HepG2 (cell line): Measurements from ENCODE around the gene PIR. TPM values are rescaled to one million over a fixed set of nuclear protein-coding genes. Genes with fewer than 3 reads are reported as not detected.

Source experiments
- ATAC-seq: fragments of 200-7000 bp; cut with Tn5 transposase; 3 replicates; pipeline ENCODE4 v1.9.1; 2020; ENCODE audit warnings: mild to moderate bottlenecking, moderate library complexity
- BruUV-seq: library from RNA; stranded (reverse); fragments of 400-500 nt; replicated peaks from 2 replicates; lab custom pipeline; 2021; lab: Mats Ljungman, UMichigan
- CTCF ChIA-PET: fragments of 300-600 bp; formaldehyde crosslinking; extraction: SDS; loops from one replicate; lab custom pipeline; 2021; ENCODE audit warnings: low total read pairs, inconsistent platforms, low intra/inter-chr PET ratio; lab: Yijun Ruan, JAX
- POLR2A ChIA-PET: fragments of 350-600 bp; sonication (Branson Sonifier 250); formaldehyde crosslinking; loops from one replicate; lab custom pipeline; 2020; ENCODE audit warnings: antibody characterized with exemption, inconsistent platforms; lab: Yijun Ruan, JAX
- DNase-seq: peaks from one replicate; pipeline ENCODE4 v3.0.0-alpha.2; 2015; ENCODE audit warnings: low spot score
- FAIRE-seq: peaks from 3 replicates; lab custom pipeline; 2011; peaks lifted over from hg19 to GRCh38; lab: Jason Lieb, UNC
- H2AFZ ChIP-seq: one replicate; pipeline ENCODE4 v1.6.1; 2011; ENCODE audit warnings: low read length, inconsistent platforms
- H3K27ac ChIP-seq: fragments of 300-600 bp; 3 replicates; pipeline ENCODE4 v1.8.0; 2011; ENCODE audit warnings: mixed run types, mild to moderate bottlenecking, mixed read lengths, low read length, inconsistent platforms; ENCODE audit not compliant: insufficient read depth; ENCODE audit errors: extremely low read length
- H3K27me3 ChIP-seq, 2 experiments: fragments of 200-600 bp in 1 of 2; 2 replicates in 1 of 2; 3 replicates in 1 of 2; pipeline versions ENCODE4 v1.6.0 to v1.8.0; 2011; ENCODE audit warnings: low read length in 2 of 2, mild to moderate bottlenecking in 2 of 2, moderate library complexity in 2 of 2, inconsistent platforms in 1 of 2; ENCODE audit not compliant: insufficient read depth in 2 of 2, control insufficient read depth in 1 of 2
- H3K36me3 ChIP-seq, 2 experiments: fragments of 200-600 bp in 1 of 2; replicated peaks in 1 of 2; 2 replicates in 1 of 2; 3 replicates in 1 of 2; pipeline versions ENCODE4 v1.5.1 to v1.8.0; 2011; ENCODE audit warnings: low read length in 2 of 2, inconsistent platforms in 1 of 2; ENCODE audit not compliant: insufficient read depth in 2 of 2, control insufficient read depth in 1 of 2
- H3K4me1 ChIP-seq: 2 replicates; pipeline ENCODE4 v1.5.1; 2012; ENCODE audit warnings: low read length, inconsistent platforms; ENCODE audit not compliant: insufficient read depth
- H3K4me2 ChIP-seq: 2 replicates; pipeline ENCODE4 v1.6.0; 2011; ENCODE audit warnings: low read depth, low read length, inconsistent platforms
- H3K4me3 ChIP-seq, 3 experiments: fragments of 200-600 bp in 1 of 3; sonication (generic), shearing (Covaris generic) in 1 of 3; replicated peaks in 1 of 3; 2 replicates each; pipeline ENCODE4 v1.5.1; 2011 to 2016; ENCODE audit warnings: low read length in 3 of 3, inconsistent platforms in 2 of 3, low read depth in 2 of 3, mild to moderate bottlenecking in 2 of 3, control low read depth in 1 of 3, mixed read lengths in 1 of 3; ENCODE audit not compliant: insufficient read depth in 1 of 3
- H3K79me2 ChIP-seq: one replicate; pipeline ENCODE4 v1.6.1; 2011; ENCODE audit warnings: low read length, inconsistent platforms; ENCODE audit not compliant: insufficient read depth
- H3K9ac ChIP-seq: 2 replicates; pipeline ENCODE4 v1.6.0; 2011; ENCODE audit warnings: mild to moderate bottlenecking, low read depth, low read length, inconsistent platforms; ENCODE audit not compliant: insufficient read depth
- H3K9me3 ChIP-seq: 2 replicates; pipeline ENCODE4 v1.5.1; 2012; ENCODE audit warnings: mild to moderate bottlenecking, low read length
- H4K20me1 ChIP-seq: 2 replicates; pipeline ENCODE4 v1.6.0; 2011; ENCODE audit warnings: inconsistent platforms, mild to moderate bottlenecking, low read length, moderate library complexity; ENCODE audit not compliant: insufficient read depth
- ARNT ChIP-seq: fragments of 450-650 bp; IDR thresholded peaks from 2 replicates; pipeline ENCODE4 v1.6.1; 2017
- CTCF ChIP-seq: sonication (generic); formaldehyde crosslinking; IDR thresholded peaks from 2 replicates; pipeline ENCODE4 v1.5.0; 2020; ENCODE audit warnings: mild to moderate bottlenecking, missing genetic modification reagents, moderate library complexity
- DNMT1 ChIP-seq: sonication (generic); formaldehyde crosslinking; IDR thresholded peaks from 2 replicates; pipeline ENCODE4 v1.5.1; 2020; ENCODE audit warnings: mild to moderate bottlenecking, missing genetic modification reagents
- RFX1 ChIP-seq: fragments of 450-650 bp; IDR thresholded peaks from 2 replicates; pipeline ENCODE4 v1.6.1; 2017
- RXRB ChIP-seq: IDR thresholded peaks from 2 replicates; pipeline ENCODE4 v1.6.1; 2016; ENCODE audit warnings: borderline replicate concordance, missing genetic modification reagents, missing compliant biosample characterization
- STAG1 ChIP-seq: sonication (generic); formaldehyde crosslinking; IDR thresholded peaks from 2 replicates; pipeline ENCODE4 v1.4.0; 2020; ENCODE audit warnings: missing genetic modification reagents
- ZNF317 ChIP-seq: sonication (generic); formaldehyde crosslinking; IDR thresholded peaks from 2 replicates; pipeline ENCODE4 v1.5.0; 2020; ENCODE audit warnings: mild to moderate bottlenecking, missing genetic modification reagents
- ZNF33A ChIP-seq: sonication (generic); formaldehyde crosslinking; IDR thresholded peaks from 2 replicates; pipeline ENCODE4 v1.5.1; 2020; ENCODE audit warnings: missing genetic modification reagents, mild to moderate bottlenecking, moderate library complexity, borderline replicate concordance
- ZNF850 ChIP-seq: sonication (generic); formaldehyde crosslinking; conservative IDR thresholded peaks from 2 replicates; pipeline ENCODE4 v1.9.0; 2021; ENCODE audit warnings: mild to moderate bottlenecking, missing genetic modification reagents
- WGBS: methylation state at CpG from one replicate; pipeline ENCODE4 v1.1.6; 2017; ENCODE audit warnings: low lambda C conversion rate; 5-methylcytosine and 5-hydroxymethylcytosine counted together
- in situ Hi-C: cut with HindIII; loops from 2 replicates; pipeline ENCODE4 v1.10.0; 2017; ENCODE audit warnings: low pct_unique_long_range_greater_than_20kb; ENCODE audit not compliant: extremely low pct_ligation_motif_present
- intact Hi-C: fragments of 100-400 bp; cut with micrococcal nuclease; formaldehyde crosslinking; loops from one replicate; pipeline ENCODE4 v1.10.0; 2022; ENCODE audit not compliant: unreplicated experiment
- polyA plus RNA-seq, 8 experiments: library from polyadenylated mRNA; depleted of rRNA in 3 of 8; stranded (reverse) in 7 of 8; unstranded in 1 of 8; fragments of >200 nt; fragmentation: Illumina TruSeq in 4 of 8; extraction: Trizol in 4 of 8; gene quantifications; 2 replicates each; pipeline versions ENCODE4 v1.2.1 to v1.2.3, GENCODE V29; 2011 to 2016; ENCODE audit warnings: low read depth in 4 of 8, missing spikeins in 1 of 8, mixed read lengths in 1 of 8; ENCODE audit not compliant: insufficient read depth in 1 of 8
- total RNA-seq, 5 experiments: library from RNA; depleted of rRNA; stranded (reverse); fragments of >200 nt; fragmentation: Illumina TruSeq; extraction: Trizol; gene quantifications; 2 replicates each; pipeline ENCODE4 v1.2.3, GENCODE V29; 2016; ENCODE audit warnings: low read depth in 1 of 5
- TF ChIP-seq, protein P1 (sequence below): fragments of 450-650 bp; IDR thresholded peaks from 2 replicates; pipeline ENCODE4 v1.6.1; 2017; ENCODE audit warnings: mild to moderate bottlenecking

The PIR gene
- total and polyA plus RNA-seq, 2 of the 13 experiments (the other 11 are each of a cell fraction or from before 2014, with no cell fraction given), result 12.2 to 38.0 TPM

- Histone ChIP-seq H3K4me3 (no peak overlapping the region), H3K9ac (no peak overlapping the region), H4K20me1 (no peaks in the 10 kb centered on the region), H3K27me3 (no peaks in the 10 kb centered on the region), H3K4me2 (no peak overlapping the region), H3K27ac (no peak overlapping the region), H3K4me1 (no peaks in the 10 kb centered on the region), H3K9me3 (no peaks in the 10 kb centered on the region), H3K79me2 (no peaks in the 10 kb centered on the region), H2AFZ (no peak overlapping the region), H3K36me3 (no peaks in the 10 kb centered on the region)
- DNase-seq (no peak), ATAC-seq (no peak), FAIRE-seq (no peak)
- BruUV-seq, result no TSS peak
- CTCF ChIA-PET, result interaction anchor here (1.1 kb wide), 1 partner anchor 119 kb away, joined by 4 read pairs; no protein-coding TSS in a partner anchor
- peak; percentile 31 for TF ChIP-seq STAG1 (CRISPR knock-in tag)
- no peak for TF ChIP-seq RXRB
- TF ChIP-seq ZNF33A, result no peak
- peak; percentile 41 for TF ChIP-seq CTCF (CRISPR knock-in tag)
- TF ChIP-seq RFX1, result no peak
- no peak for TF ChIP-seq ARNT
- no peak for TF ChIP-seq DNMT1 (CRISPR knock-in tag)
- TF ChIP-seq, protein P1, sequence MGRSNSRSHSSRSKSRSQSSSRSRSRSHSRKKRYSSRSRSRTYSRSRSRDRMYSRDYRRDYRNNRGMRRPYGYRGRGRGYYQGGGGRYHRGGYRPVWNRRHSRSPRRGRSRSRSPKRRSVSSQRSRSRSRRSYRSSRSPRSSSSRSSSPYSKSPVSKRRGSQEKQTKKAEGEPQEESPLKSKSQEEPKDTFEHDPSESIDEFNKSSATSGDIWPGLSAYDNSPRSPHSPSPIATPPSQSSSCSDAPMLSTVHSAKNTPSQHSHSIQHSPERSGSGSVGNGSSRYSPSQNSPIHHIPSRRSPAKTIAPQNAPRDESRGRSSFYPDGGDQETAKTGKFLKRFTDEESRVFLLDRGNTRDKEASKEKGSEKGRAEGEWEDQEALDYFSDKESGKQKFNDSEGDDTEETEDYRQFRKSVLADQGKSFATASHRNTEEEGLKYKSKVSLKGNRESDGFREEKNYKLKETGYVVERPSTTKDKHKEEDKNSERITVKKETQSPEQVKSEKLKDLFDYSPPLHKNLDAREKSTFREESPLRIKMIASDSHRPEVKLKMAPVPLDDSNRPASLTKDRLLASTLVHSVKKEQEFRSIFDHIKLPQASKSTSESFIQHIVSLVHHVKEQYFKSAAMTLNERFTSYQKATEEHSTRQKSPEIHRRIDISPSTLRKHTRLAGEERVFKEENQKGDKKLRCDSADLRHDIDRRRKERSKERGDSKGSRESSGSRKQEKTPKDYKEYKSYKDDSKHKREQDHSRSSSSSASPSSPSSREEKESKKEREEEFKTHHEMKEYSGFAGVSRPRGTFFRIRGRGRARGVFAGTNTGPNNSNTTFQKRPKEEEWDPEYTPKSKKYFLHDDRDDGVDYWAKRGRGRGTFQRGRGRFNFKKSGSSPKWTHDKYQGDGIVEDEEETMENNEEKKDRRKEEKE, result no peak
- no peak for TF ChIP-seq ZNF850 (CRISPR knock-in tag)
- no peak for TF ChIP-seq ZNF317 (CRISPR knock-in tag)
- POLR2A ChIA-PET, result no interaction called here
- intact Hi-C loops (loop anchor here (1.0 to 5.0 kb wide), 2 partner anchors 119 to 184 kb away; no protein-coding TSS in a partner anchor), in situ Hi-C loops (loop anchor here (10.0 kb wide), 1 partner anchor 123 kb away; no protein-coding TSS in a partner anchor)
- 82% methylated on average over 4 of the region's 4 CpGs for WGBS
These were observed 25.1 kb downstream of the PIR start for GRCh38 chrX:15468036-15468435.
